Kidney (tissue), 14 donors: ENCODE results near the gene ROPN1B. TPM values are rescaled to one million over a fixed set of nuclear protein-coding genes. Genes with fewer than 3 reads are reported as not detected.

Experiments
- DNase-seq, 5 donors: peaks; one replicate each; pipeline ENCODE4 v3.0.0-alpha.2; 2013 to 2020
- FAIRE-seq: peaks from 2 replicates; lab custom pipeline; 2012; peaks lifted over from hg19 to GRCh38; lab: Jason Lieb, UNC
- H3K27ac ChIP-seq, 2 donors: one replicate each; pipeline ENCODE4 v1.7.0; 2013; ENCODE audit warnings: low read depth in 2 of 2, low read length in 2 of 2, inconsistent platforms in 1 of 2
- H3K27me3 ChIP-seq: one replicate; pipeline ENCODE4 v1.7.1; 2013; ENCODE audit warnings: low read length, inconsistent platforms; ENCODE audit not compliant: control insufficient read depth, insufficient read depth
- H3K36me3 ChIP-seq, 3 donors: one replicate each; pipeline versions ENCODE4 v1.7.0 to v1.7.1; 2013; ENCODE audit warnings: low read length in 3 of 3, control low read depth in 1 of 3, inconsistent platforms in 1 of 3; ENCODE audit not compliant: insufficient read depth in 3 of 3, control insufficient read depth in 2 of 3
- H3K4me1 ChIP-seq, 3 donors: one replicate each; pipeline versions ENCODE4 v1.7.0 to v1.7.1; 2013; ENCODE audit warnings: low read length in 3 of 3, inconsistent platforms in 1 of 3, low read depth in 1 of 3; ENCODE audit not compliant: control insufficient read depth in 2 of 3, insufficient read depth in 2 of 3
- H3K4me3 ChIP-seq, 3 donors: one replicate each; pipeline versions ENCODE4 v1.7.0 to v1.8.1; 2013; ENCODE audit warnings: low read length in 3 of 3, control low read depth in 1 of 3, inconsistent platforms in 1 of 3
- H3K9ac ChIP-seq, 3 donors: one replicate each; pipeline versions ENCODE4 v1.7.0 to v1.7.1; 2013; ENCODE audit warnings: low read length in 3 of 3, control low read depth in 1 of 3, inconsistent platforms in 1 of 3
- H3K9me3 ChIP-seq, 3 donors: one replicate each; pipeline versions ENCODE4 v1.7.0 to v1.7.1; 2013; ENCODE audit warnings: low read length in 3 of 3, control low read depth in 1 of 3, inconsistent platforms in 1 of 3; ENCODE audit not compliant: control insufficient read depth in 2 of 3, insufficient read depth in 1 of 3
- CTCF ChIP-seq: IDR thresholded peaks from 3 replicates; pipeline ENCODE4 v1.5.1; 2012; ENCODE audit warnings: mild to moderate bottlenecking, moderate library complexity, borderline replicate concordance; ENCODE audit not compliant: insufficient read depth; ENCODE audit errors: extremely low read depth
- intact Hi-C: fragments of 100-400 bp; cut with DNase I; formaldehyde crosslinking; loops from one replicate; pipeline ENCODE4 v1.11.1; 2022
- polyA plus RNA-seq: library from polyadenylated mRNA; stranded (reverse); fragments of 350-450 nt; fragmentation: Illumina TruSeq; extraction: RNeasy Lipid Tissue Mini Kit (QIAGEN cat#74804); gene quantifications from one replicate; pipeline ENCODE4 v1.2.3, GENCODE V29; 2014; ENCODE audit warnings: low read depth, low replicate concordance; ENCODE audit not compliant: insufficient read depth
- total RNA-seq: library from RNA; stranded (reverse); fragmentation: NEBNext Ultra II Directional; extraction: Animal tissue kit (Norgen Biotek cat#: 25700); gene quantifications from one replicate; pipeline ENCODE4 v1.2.1, GENCODE V29; 2021
- donor health status: control.
- donor health status: control.
- donor health status: control.
- donor health status: control.
- donor health status: control.
- donor health status: DM: yes; HTN: yes; CAD: no.
- donor health status: Normal renal cell carcinoma (clear cell type).

ROPN1B gene
- total and polyA plus RNA-seq, 2 donors from 2014 or later, result not detected

- DNase-seq (peak in 1 of 5 donors; percentile 3), FAIRE-seq (no peak)
- Histone ChIP-seq H3K9ac (no peak overlapping the region), H3K4me3 (no peak overlapping the region), H3K36me3 (peaks cover 6 to 8% (median 6%) of the 10 kb centered on the region in 3 donors), H3K4me1 (no peaks in the 10 kb centered on the region), H3K9me3 (no peaks in the 10 kb centered on the region), H3K27ac (no peak overlapping the region), H3K27me3 (no peaks in the 10 kb centered on the region)
- intact Hi-C loops, result no loop called here
- no peak for TF ChIP-seq CTCF
These were observed 39.2 kb downstream of the ROPN1B start for GRCh38 chr3:126008219-126008618.

GRCh38 chr3:126009181-126009580, 40.2 kb downstream of the ROPN1B start:
- Histone ChIP-seq H3K9ac (no peak overlapping the region), H3K4me3 (no peak overlapping the region), H3K4me1 (no peaks in the 10 kb centered on the region), H3K9me3 (no peaks in the 10 kb centered on the region), H3K27me3 (no peaks in the 10 kb centered on the region), H3K36me3 (peaks cover 6 to 11% (median 6%) of the 10 kb centered on the region in 3 donors), H3K27ac (no peak overlapping the region)
- DNase-seq (no peak), FAIRE-seq (no peak)
- intact Hi-C loops, result no loop called here
- TF ChIP-seq CTCF, result no peak

DNA sequence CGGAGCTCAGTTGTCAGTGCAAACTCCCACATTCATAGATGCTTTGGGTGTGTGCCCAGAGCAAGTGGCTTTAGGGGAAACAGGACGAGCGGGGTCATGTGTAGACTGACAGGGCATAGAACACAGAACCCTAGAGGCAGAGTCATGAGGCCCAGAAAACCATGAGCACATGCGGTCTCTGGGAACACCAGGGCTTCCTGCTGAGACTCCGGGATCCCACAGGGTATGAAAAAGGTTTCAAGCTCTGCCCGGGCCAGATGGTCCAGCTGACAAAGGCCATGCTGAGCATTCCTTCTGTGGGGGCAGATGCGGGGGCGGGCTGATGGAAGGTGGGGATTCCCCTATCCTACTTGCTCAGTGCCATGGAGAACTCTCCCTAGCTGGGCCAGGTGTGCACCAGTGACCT, 44.8 kb downstream of the ROPN1B start:
- intact Hi-C loops, result no loop called here
- no peaks in the 10 kb centered on the region for H3K9me3 ChIP-seq
- H3K4me3 ChIP-seq, result no peak overlapping the region
- H3K36me3 ChIP-seq, result peaks cover 0 to 3% (median 2%) of the 10 kb centered on the region in 3 donors
- H3K9ac ChIP-seq, result no peak overlapping the region
- H3K27ac ChIP-seq, result no peak overlapping the region
- peak in 2 of 5 donors; percentile 17 to 24 for DNase-seq
- TF ChIP-seq CTCF, result no peak
- H3K27me3 ChIP-seq, result no peaks in the 10 kb centered on the region
- H3K4me1 ChIP-seq, result no peaks in the 10 kb centered on the region
- FAIRE-seq, result no peak

GRCh38 chr3:126014252-126014651, 45.3 kb downstream of the ROPN1B start:
- Histone ChIP-seq H3K9ac (no peak overlapping the region), H3K4me1 (no peaks in the 10 kb centered on the region), H3K27me3 (no peaks in the 10 kb centered on the region), H3K27ac (no peak overlapping the region), H3K9me3 (no peaks in the 10 kb centered on the region), H3K4me3 (no peak overlapping the region), H3K36me3 (peaks cover 0 to 3% (median 2%) of the 10 kb centered on the region in 3 donors)
- intact Hi-C loops, result no loop called here
- DNase-seq (peak in 1 of 5 donors; percentile 7), FAIRE-seq (no peak)
- no peak for TF ChIP-seq CTCF
